Endothelial cell of umbilical vein (primary cell): ENCODE data around the gene PDCD7. TPM values are rescaled to one million over a fixed set of nuclear protein-coding genes. Genes with fewer than 3 reads are reported as not detected.

ENCODE experiments used
- BruUV-seq: library from RNA; stranded (reverse); fragments of 400-500 nt; replicated peaks from 2 replicates; lab custom pipeline; 2021; lab: Mats Ljungman, UMichigan
- CTCF ChIA-PET: fragments of 300-600, 350-600 bp; sonication (Branson Sonifier 250); formaldehyde crosslinking; loops from one replicate; lab custom pipeline; 2021; ENCODE audit warnings: antibody characterized with exemption, inconsistent platforms; lab: Charles Lee
- POLR2A ChIA-PET: fragments of 300-600, 350-600 bp; sonication (Branson Sonifier 250); formaldehyde crosslinking; loops from one replicate; lab custom pipeline; 2021; ENCODE audit warnings: antibody characterized with exemption, inconsistent platforms; lab: Charles Lee
- DNase-seq: peaks from one replicate; pipeline ENCODE4 v3.0.0-alpha.2; 2011; ENCODE audit warnings: low read depth, low spot score
- FAIRE-seq: peaks from 2 replicates; lab custom pipeline; 2011; peaks lifted over from hg19 to GRCh38; lab: Jason Lieb, UNC
- H2AFZ ChIP-seq: 2 replicates; pipeline ENCODE4 v1.6.0; 2012; ENCODE audit warnings: low read depth, low read length, control low read depth, inconsistent platforms
- H3K27ac ChIP-seq: 2 replicates; pipeline ENCODE4 v1.5.1; 2011; ENCODE audit warnings: low read depth, mild to moderate bottlenecking, control low read depth, low read length, moderate library complexity; ENCODE audit not compliant: insufficient read depth
- H3K27me3 ChIP-seq, 2 experiments: 2 replicates each; pipeline versions ENCODE4 v1.6.0 to v1.6.1; 2011; ENCODE audit warnings: low read length in 2 of 2, mixed read lengths in 1 of 2; ENCODE audit not compliant: control insufficient read depth in 2 of 2, insufficient read depth in 2 of 2
- H3K36me3 ChIP-seq, 2 experiments: 2 replicates in 1 of 2; 3 replicates in 1 of 2; pipeline ENCODE4 v1.5.1; 2011; ENCODE audit warnings: low read length in 2 of 2, mild to moderate bottlenecking in 1 of 2, moderate library complexity in 1 of 2; ENCODE audit not compliant: control insufficient read depth in 2 of 2, insufficient read depth in 2 of 2; ENCODE audit errors: extremely low read depth in 1 of 2
- H3K4me1 ChIP-seq: 3 replicates; pipeline ENCODE4 v1.5.1; 2011; ENCODE audit warnings: mild to moderate bottlenecking, low read length; ENCODE audit not compliant: control insufficient read depth, insufficient read depth; ENCODE audit errors: extremely low read depth
- H3K4me2 ChIP-seq: 2 replicates; pipeline ENCODE4 v1.6.1; 2011; ENCODE audit warnings: low read length, control low read depth, mixed read lengths; ENCODE audit not compliant: insufficient read depth
- H3K4me3 ChIP-seq, 3 experiments: fragments of 200-600 bp in 1 of 3; sonication (generic), shearing (Covaris generic) in 1 of 3; replicated peaks in 1 of 3; 2 replicates each; pipeline ENCODE4 v1.5.1; 2011 to 2016; ENCODE audit warnings: control low read depth in 3 of 3, low read length in 3 of 3, mild to moderate bottlenecking in 2 of 3, inconsistent platforms in 1 of 3, low read depth in 1 of 3, moderate library complexity in 1 of 3; ENCODE audit not compliant: insufficient read depth in 1 of 3
- H3K79me2 ChIP-seq: 2 replicates; pipeline ENCODE4 v1.6.0; 2012; ENCODE audit warnings: low read length, inconsistent platforms; ENCODE audit not compliant: control insufficient read depth, insufficient read depth
- H3K9ac ChIP-seq: replicated peaks from 2 replicates; pipeline ENCODE3; 2011; ENCODE audit warnings: low read length, control low read depth; ENCODE audit not compliant: insufficient read depth; ENCODE audit errors: extremely low read depth
- H3K9me1 ChIP-seq: replicated peaks from 3 replicates; pipeline ENCODE4 v1.6.0; 2011; ENCODE audit warnings: mild to moderate bottlenecking, low read length; ENCODE audit not compliant: control insufficient read depth, insufficient read depth; ENCODE audit errors: extremely low read depth
- H3K9me3 ChIP-seq: replicated peaks from 2 replicates; pipeline ENCODE4 v1.5.1; 2012; ENCODE audit warnings: low read length, inconsistent platforms; ENCODE audit not compliant: control insufficient read depth, insufficient read depth
- H4K20me1 ChIP-seq: replicated peaks from 2 replicates; pipeline ENCODE3; 2011; ENCODE audit warnings: mild to moderate bottlenecking, low read length; ENCODE audit not compliant: control insufficient read depth, insufficient read depth; ENCODE audit errors: extremely low read depth
- CTCF ChIP-seq, 2 donors: IDR thresholded peaks; 1 replicate in 1 of 2; 2 replicates in 1 of 2; pipeline ENCODE4 v1.5.1; 2011; ENCODE audit warnings: low read length in 2 of 2, mild to moderate bottlenecking in 2 of 2, moderate library complexity in 2 of 2, control low read depth in 1 of 2, inconsistent platforms in 1 of 2, low read depth in 1 of 2; ENCODE audit not compliant: insufficient read depth in 1 of 2; ENCODE audit errors: extremely low read depth in 1 of 2
- EZH2 ChIP-seq: IDR thresholded peaks from 2 replicates; pipeline ENCODE4 v1.6.1; 2012; ENCODE audit warnings: borderline replicate concordance, low read depth, mild to moderate bottlenecking, moderate library complexity, low read length, inconsistent platforms; ENCODE audit not compliant: severe bottlenecking
- FOS ChIP-seq: IDR thresholded peaks from 2 replicates; pipeline ENCODE4 v1.6.1; 2011; ENCODE audit warnings: mild to moderate bottlenecking, low read length, moderate library complexity, borderline replicate concordance; ENCODE audit not compliant: insufficient read depth
- GATA2 ChIP-seq: IDR thresholded peaks from 2 replicates; pipeline ENCODE4 v1.7.0; 2011; ENCODE audit warnings: low read depth, mild to moderate bottlenecking, moderate library complexity, mixed read lengths, low read length; ENCODE audit not compliant: insufficient read length, insufficient read depth
- JUN ChIP-seq: IDR thresholded peaks from 2 replicates; pipeline ENCODE4 v1.6.1; 2011; ENCODE audit warnings: borderline replicate concordance, low read depth; ENCODE audit not compliant: insufficient read length, insufficient read depth
- MYC ChIP-seq: IDR thresholded peaks from one replicate; pipeline ENCODE4 v1.6.1; 2011; ENCODE audit warnings: mild to moderate bottlenecking, low read depth, low read length
- POLR2A ChIP-seq: IDR thresholded peaks from 2 replicates; pipeline ENCODE4 v1.6.1; 2012; ENCODE audit warnings: low read depth, mild to moderate bottlenecking, control low read depth, low read length
- POLR2AphosphoS5 ChIP-seq: IDR thresholded peaks from 2 replicates; pipeline ENCODE4 v1.6.1; 2012; ENCODE audit warnings: low read depth, mild to moderate bottlenecking, control low read depth, low read length, moderate library complexity; ENCODE audit not compliant: insufficient read depth
- dilution Hi-C: fragments of 300-500 bp; cut with MboI; formaldehyde crosslinking; loops from one replicate; pipeline ENCODE4 v1.15.0; 2019; ENCODE audit warnings: low sequenced_read_pairs; ENCODE audit not compliant: extremely low pct_ligation_motif_present
- intact Hi-C: fragments of 100-400 bp; cut with micrococcal nuclease; formaldehyde crosslinking; loops from one replicate; pipeline ENCODE4 v1.10.0; 2022
- polyA plus RNA-seq, 4 experiments: library from polyadenylated mRNA; depleted of rRNA in 3 of 4; stranded (reverse) in 3 of 4; unstranded in 1 of 4; fragments of >200 nt; gene quantifications; 2 replicates each; pipeline versions ENCODE4 v1.2.1 to v1.2.3, GENCODE V29; 2011 to 2012; ENCODE audit warnings: missing spikeins in 1 of 4
- total RNA-seq: library from RNA; stranded (reverse); gene quantifications from 2 replicates; pipeline ENCODE4 v1.2.3, GENCODE V29; 2021
- TF ChIP-seq, protein P1 (sequence below): IDR thresholded peaks from 2 replicates; pipeline ENCODE4 v1.6.1; 2011; ENCODE audit not compliant: insufficient read depth, insufficient read length

PDCD7 gene
- total and polyA plus RNA-seq, 2 donors (not counting 3 experiments of a cell fraction or from before 2014, with no cell fraction given): 12.1 to 19.5 TPM

DNA sequence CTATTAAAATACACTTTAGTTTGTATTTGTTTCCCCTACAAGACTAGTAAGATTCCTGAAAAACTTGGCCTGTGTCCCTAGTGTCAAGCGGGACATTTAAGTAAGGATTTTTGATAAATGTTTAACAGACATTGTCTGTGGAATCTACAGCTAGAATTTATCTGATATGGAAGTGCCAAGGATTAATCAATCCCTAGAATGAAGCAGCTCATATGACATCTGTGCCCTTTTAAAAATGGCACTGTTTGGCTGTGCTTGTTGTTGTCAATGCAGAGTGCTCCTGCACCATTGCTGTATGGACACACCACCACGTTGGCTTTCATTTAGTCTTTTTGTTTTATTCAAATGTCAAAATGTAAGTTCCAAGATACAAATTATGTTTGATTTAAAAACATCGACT, 14.3 kb upstream of the PDCD7 start:
- no peak overlapping the region for H3K4me3 ChIP-seq

More for the DNA sequence above, 14.3 kb upstream of the PDCD7 start:
- no peak for DNase-seq
- Histone ChIP-seq H3K36me3 (peaks cover 3 to 4% of the 10 kb centered on the region in 2 experiments), H3K27ac (no peak overlapping the region), H3K9me1 (no peaks in the 10 kb centered on the region), H4K20me1 (no peaks in the 10 kb centered on the region), H3K27me3 (no peaks in the 10 kb centered on the region), H3K4me1 (no peaks in the 10 kb centered on the region), H3K79me2 (no peaks in the 10 kb centered on the region), H3K9me3 (no peaks in the 10 kb centered on the region), H2AFZ (no peak overlapping the region), H3K4me2 (no peak overlapping the region), H3K9ac (no peak overlapping the region)
- ChIA-PET CTCF (interaction anchor here (1.0 kb wide), 1 partner anchor 13 kb away, joined by 3 read pairs; no protein-coding TSS in a partner anchor), POLR2A (no interaction called here)
- dilution Hi-C loops (no loop called here), intact Hi-C loops (no loop called here)
- no TSS peak for BruUV-seq
- TF ChIP-seq POLR2A (no peak), FOS (no peak), POLR2AphosphoS5 (no peak), EZH2 (no peak), GATA2 (no peak), CTCF (IDR thresholded peaks at IDR 0.05; ENCODE audit: extremely low read depth in 1 of 2, insufficient read depth in 1 of 2, low read depth in 1 of 2, low read length in 2 of 2) (no peak), MYC (no peak), JUN (no peak)
- TF ChIP-seq, protein P1, sequence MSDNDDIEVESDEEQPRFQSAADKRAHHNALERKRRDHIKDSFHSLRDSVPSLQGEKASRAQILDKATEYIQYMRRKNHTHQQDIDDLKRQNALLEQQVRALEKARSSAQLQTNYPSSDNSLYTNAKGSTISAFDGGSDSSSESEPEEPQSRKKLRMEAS: no peak
- FAIRE-seq: no peak
